Stimulated activated CD8-positive, alpha-beta memory T cell treated with anti-CD3 and anti-CD28 coated beads, Interleukin-4, amount 100 ng/mL, for 24 hours (primary cell): Measurements from ENCODE around the gene SLC22A3.

Source experiments
- DNase-seq: peaks from one replicate; pipeline ENCODE4 v3.0.0-alpha.2; 2020; ENCODE audit warnings: low read depth

The SLC22A3 gene

GRCh38 chr6:160418370-160418769 lies 70.2 kb downstream of the SLC22A3 start:
- no peak for DNase-seq

DNA sequence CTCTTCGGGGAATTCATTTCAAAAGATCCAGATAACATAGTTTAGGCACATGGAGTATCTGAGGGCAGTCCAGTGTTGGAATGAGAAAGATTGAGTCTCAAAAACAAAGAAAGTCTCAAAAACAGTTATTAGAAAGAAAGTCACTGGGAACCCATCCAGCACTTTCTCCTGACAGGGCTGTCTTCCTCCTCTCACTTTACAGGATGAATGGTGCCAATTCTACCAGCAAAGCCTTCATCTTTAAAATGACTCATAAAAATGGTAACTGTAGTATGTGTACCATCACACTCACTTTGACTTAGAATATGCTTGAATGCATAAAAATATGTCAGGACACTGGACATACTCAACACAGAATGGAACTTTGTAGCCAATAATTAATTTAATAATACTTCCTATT lies 71.3 kb downstream of the SLC22A3 start:
- no peak for DNase-seq

DNA sequence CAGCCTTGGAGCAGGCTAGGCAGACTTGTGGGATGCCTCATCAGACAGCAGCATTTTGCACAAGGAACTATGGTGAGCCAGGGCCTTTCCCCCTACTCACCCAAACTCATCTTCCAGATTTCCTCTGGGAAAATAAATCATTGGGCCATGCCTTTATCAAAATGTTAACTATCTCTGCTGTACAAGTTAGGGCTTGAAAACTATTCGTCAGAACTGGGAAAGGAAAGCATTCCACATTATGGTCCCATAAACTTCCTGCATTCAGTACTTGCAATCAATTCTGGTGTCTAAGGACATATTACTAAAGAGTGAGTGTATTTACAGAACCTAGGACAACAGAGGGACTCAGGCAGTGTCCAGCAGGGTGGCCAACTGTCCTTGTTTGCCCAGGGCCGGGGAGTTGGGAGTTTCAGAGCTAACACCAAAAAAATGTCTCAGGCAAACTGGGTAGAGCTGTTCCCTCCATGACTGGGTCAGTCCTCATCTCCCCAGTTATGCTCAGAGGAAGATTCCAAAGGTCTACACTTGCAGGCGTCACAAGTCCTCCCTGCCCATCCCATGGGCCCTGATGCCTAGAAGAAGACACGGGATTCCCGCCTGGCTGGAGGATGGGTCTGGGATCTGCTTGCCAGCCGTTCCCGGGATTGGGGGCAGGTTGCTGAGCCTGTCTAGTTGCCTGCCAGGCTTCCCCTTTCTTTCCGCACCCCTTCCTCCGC lies 72.2 kb downstream of the SLC22A3 start:
- no peak for DNase-seq

DNA sequence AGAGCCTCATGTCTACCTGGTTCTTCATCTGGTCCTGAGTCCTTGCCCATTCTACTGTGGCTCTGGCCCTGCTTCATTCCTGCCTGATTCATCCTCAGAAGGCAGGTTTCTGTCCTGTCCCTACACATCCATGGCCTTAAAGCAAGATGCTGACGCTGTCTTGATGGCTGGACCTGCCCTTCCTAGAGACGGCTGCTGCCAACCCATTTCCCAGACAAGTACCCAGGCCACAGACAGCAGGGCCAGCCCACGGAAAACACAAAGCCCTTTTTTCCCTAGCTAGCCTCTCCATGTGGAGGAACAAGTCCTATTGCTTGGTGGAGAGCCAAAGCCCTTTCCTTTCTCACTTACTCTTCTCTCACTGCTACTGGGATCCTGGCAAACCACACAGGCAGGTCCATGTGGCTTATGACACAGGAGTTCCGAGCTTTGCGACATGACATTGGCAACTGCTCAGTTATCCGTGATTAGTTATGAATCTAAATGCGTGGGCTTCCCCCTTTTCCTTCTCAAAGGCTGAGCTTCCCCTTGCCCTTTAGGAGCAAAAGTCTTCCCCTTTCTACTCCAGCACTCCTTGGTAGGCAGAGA lies 72.9 kb downstream of the SLC22A3 start:
- no peak for DNase-seq

- no peak for DNase-seq
These were observed 73.7 kb downstream of the SLC22A3 start for GRCh38 chr6:160421854-160422253.

GRCh38 chr6:160424256-160424655 lies 76.1 kb downstream of the SLC22A3 start:
- DNase-seq, result no peak

- no peak for DNase-seq
These were observed 78.0 kb downstream of the SLC22A3 start for GRCh38 chr6:160426136-160426535.

DNA sequence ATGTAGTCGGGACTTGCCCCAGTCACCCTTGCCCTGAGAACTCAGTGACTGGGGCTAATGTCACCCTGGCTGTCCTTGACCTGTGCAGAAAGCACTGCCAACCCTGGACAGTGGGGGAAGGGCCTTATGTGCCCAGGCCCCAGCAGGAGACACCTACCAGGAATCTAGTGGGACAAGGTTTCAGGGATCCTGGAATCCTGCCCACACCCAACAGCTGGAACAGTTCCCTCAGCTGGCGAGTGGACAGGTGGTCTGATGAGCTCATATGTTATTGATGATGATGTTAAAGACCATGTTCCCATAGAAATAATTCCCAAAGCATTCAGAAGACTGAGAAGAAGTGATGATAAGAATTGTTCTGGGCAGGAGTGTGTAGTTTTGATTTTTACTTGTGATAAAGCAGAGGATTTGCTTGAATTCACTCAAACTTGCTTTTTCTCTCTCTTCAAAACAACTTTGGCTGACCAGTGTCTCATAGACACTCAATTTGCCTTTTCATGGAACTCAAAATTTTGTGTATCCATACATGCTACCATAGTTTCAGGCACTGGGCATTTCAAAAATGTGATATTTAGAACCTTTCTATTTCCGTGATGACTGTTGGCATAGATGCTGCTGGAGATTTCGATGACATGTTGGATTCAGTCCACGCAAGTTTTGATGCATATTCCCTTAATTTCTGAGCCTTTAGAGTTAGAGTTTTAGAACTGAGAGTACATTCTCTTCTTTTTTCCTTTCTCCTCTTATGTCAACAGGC lies 79.3 kb downstream of the SLC22A3 start:
- no peak for DNase-seq

DNA sequence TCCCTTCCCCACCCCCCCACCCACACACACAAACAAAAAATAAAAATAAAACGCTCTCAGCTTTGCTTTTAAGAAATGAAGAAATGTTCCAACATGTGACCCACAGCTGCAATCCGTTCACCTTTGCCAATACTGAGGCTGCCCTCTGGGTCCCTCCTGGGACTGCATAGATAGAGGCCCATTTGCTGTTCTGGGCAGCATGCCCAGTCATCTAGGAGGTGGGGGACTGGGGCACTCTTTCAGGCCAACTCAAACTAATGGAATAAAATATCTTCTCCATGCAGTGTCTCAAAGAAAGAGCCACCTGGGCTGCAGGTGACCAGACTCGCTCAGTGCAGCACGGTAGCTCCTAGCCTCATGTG lies 79.9 kb downstream of the SLC22A3 start:
- DNase-seq, result no peak

- no peak for DNase-seq
These were observed 80.8 kb downstream of the SLC22A3 start for GRCh38 chr6:160428818-160429619.

- no peak for DNase-seq
These were observed 81.4 kb downstream of the SLC22A3 start for GRCh38 chr6:160429620-160429895.

- DNase-seq, result no peak
These were observed 82.0 kb downstream of the SLC22A3 start for GRCh38 chr6:160430203-160430602.

- DNase-seq, result no peak
These were observed 82.6 kb downstream of the SLC22A3 start for GRCh38 chr6:160430751-160431150.

GRCh38 chr6:160431226-160431625 lies 83.0 kb downstream of the SLC22A3 start:
- no peak for DNase-seq

- no peak for DNase-seq
These were observed 83.7 kb downstream of the SLC22A3 start for GRCh38 chr6:160431791-160432404.

DNA sequence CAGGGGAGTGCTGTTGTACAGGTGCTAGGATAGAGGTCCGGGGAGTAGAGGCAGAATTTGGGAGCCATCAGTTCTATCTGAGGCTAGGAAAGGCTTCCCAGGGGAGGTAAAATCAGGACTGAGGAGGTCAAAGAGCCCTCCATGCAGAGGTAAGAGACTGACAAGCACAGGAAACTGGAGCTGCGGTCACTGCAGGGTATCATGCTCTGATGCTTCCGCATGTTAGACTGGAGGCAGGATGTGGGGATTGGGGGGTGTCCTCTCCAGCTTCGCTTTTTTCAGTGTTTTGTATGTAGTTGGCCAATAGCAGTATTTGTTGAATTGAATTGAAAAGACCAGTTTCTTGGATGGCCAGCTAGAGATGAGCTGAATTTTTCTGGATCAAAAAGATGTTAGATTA lies 87.8 kb downstream of the SLC22A3 start:
- no peak for DNase-seq

GRCh38 chr6:160437154-160437553 lies 89.0 kb downstream of the SLC22A3 start:
- no peak for DNase-seq

DNA sequence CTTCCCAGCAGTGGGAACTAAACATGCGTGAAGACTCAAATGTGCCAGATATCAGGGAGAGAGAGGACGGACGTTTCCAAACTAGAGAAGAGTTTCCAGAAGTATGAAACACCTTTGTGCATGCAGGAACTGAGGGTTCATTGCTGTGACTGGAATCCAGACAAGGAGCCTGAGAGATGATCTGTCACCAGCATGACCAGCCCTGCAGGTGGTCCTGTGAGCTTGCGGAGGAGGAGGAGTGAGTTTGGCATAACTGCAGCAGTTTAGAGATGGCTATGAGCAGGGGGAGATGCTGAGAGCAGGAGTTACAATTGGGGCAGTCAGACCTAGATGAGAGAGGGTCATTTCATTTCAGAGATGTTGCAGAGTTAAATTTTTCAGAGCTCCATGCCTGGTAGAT lies 89.6 kb downstream of the SLC22A3 start:
- no peak for DNase-seq

DNA sequence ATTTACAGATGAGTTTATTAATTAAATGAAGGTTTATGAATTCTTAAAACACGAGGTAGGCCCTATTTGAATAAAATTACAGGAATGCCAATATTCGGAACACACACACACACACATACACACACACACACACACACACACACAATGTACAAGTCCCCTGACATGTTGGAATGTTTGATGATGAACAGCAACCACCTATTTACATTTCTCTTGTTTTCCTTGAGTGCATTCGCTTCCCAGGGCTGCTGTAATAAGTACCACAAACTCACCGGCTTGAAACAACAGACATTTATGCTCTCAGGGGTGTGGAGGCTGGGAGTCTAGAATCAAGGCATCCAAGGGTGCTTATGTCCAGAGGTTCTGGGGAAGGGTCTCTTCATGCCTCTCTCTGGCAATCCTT lies 90.3 kb downstream of the SLC22A3 start:
- no peak for DNase-seq

DNA sequence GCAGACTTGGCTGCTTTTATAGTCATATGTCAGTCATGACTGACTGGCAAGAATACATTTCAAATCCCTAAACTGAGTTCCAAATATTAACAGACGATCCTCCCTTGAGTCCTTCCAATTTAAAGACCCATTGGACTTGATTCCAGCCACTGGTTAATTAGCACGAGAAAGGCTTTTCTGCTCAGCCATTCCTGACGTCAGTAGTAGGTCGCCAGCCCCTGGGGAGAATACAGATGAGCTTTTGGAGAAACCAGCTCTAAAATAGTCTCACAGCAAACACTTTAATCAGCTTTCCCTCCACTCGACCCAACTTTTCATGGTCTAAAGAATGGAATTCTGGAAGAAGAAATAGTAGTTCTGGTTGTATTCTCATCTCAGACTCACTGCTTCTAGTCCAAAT lies 91.6 kb downstream of the SLC22A3 start:
- no peak for DNase-seq

GRCh38 chr6:160442151-160442550 lies 94.0 kb downstream of the SLC22A3 start:
- no peak for DNase-seq

- no peak for DNase-seq
These were observed 97.0 kb downstream of the SLC22A3 start for GRCh38 chr6:160445130-160445529.
